GM18867 (cell line): ENCODE data around the gene LPP.
A peak's percentile ranks its signal among the peaks of the same experiment; 100 is the strongest.

Experiments
- ATAC-seq: cut with Tn5 transposase; IDR thresholded peaks from one replicate; pipeline ENCODE4 v1.9.1; 2021; ENCODE audit warnings: mild to moderate bottlenecking, moderate library complexity; ENCODE audit not compliant: unreplicated experiment

Gene LPP

DNA sequence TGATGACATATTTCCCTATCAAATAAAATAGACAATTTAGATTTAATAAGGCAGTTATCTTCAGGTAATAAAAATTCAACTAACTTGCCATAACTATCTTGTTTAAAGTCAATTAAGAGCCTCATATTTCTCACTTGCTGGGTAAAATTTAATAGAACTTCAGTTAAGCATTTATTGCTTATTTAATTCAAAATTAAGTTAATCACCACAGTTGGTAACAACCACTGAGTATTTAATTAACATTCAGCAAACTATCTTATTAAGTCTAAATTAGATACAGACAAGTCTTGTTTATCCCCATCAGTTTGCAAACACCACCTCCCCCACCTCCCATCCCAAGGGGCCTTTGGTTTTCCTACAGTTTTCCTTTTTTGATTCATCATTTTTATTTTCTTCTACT is 14.7 kb downstream of the LPP start:
- ATAC-seq: no peak

GRCh38 chr3:188169830-188170455 is 16.0 kb downstream of the LPP start:
- ATAC-seq: no peak

- ATAC-seq: no peak
These were observed 16.8 kb downstream of the LPP start for GRCh38 chr3:188170461-188171459.

- ATAC-seq: no peak
These were observed 17.9 kb downstream of the LPP start for GRCh38 chr3:188171682-188172467.

- ATAC-seq: no peak
These were observed 20.5 kb downstream of the LPP start for GRCh38 chr3:188174317-188175044.

DNA sequence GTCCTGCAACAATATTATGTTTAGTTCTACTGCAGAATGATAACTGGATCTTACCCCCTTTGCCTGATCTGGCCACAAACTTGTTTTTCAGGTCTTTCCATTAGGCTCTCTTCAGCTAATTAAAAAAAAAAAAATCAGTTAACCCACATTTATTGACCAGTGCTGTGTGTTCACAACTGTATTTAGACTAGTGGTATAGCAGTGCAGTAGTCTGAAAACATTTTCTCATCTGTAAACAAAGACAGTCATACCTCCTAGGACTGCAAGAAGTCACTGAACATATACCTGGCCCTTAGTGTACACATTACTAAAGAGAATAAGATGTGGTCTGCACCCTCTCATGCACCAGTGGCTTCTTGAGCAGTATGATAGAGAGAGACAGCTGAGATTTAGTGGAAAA is 22.5 kb downstream of the LPP start:
- ATAC-seq: no peak

DNA sequence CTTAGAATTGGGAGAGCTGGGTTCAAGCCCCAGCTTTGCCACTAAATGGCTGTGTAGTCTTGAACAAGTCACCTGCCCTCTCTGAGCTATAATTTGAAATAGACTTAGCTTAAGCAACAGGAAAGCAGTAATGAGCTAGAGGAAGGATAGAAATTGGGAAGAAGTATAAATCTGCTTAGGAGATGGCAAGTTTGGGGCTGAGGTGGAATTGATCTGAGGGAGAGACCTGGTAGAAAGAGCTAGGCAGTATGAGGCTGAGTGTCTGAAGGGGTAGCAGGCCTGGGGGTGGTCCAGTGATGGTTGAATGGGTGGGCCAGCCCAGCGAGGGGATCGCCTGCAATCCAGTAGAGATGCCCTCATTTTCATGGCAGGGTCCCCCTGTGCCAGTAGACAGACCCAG is 22.9 kb downstream of the LPP start:
- ATAC-seq: no peak

GRCh38 chr3:188177721-188178120 is 23.8 kb downstream of the LPP start:
- no peak for ATAC-seq

DNA sequence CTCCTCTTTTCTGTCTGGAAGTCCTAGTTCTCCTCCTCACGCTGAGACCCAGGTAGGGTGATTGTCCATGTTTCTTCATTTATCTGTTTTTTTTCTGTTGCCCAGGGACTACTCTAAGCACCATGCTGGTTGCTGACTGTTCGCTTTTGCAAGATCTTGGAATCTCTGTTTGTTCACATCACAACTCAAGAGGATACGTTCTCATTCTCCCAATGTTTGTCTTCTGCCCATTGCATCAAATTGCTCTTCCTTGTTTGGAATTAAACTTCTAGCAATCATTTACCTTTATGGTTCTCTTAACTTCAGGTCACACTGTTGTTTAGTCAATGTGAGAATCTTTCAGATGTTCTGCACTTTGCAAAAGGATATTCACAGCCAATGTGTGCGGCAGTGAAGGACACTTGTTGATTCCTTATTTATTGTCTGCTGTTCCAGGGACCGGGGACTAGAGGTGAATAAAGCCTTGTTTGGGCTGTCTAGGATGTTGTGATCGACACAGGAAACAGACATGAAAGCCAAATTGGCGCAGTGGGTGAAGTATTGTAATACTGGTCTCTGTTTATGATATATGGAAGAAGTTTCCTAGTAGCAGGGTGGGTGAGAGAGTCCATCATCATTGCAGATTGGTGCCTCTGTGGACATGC is 24.5 kb downstream of the LPP start:
- no peak for ATAC-seq

GRCh38 chr3:188179006-188179966 is 25.3 kb downstream of the LPP start:
- ATAC-seq: no peak

- no peak for ATAC-seq
These were observed 26.2 kb downstream of the LPP start for GRCh38 chr3:188180114-188180513.

GRCh38 chr3:188183452-188183851 is 29.5 kb downstream of the LPP start:
- no peak for ATAC-seq

- ATAC-seq: no peak
These were observed 30.2 kb downstream of the LPP start for GRCh38 chr3:188184160-188184559.

DNA sequence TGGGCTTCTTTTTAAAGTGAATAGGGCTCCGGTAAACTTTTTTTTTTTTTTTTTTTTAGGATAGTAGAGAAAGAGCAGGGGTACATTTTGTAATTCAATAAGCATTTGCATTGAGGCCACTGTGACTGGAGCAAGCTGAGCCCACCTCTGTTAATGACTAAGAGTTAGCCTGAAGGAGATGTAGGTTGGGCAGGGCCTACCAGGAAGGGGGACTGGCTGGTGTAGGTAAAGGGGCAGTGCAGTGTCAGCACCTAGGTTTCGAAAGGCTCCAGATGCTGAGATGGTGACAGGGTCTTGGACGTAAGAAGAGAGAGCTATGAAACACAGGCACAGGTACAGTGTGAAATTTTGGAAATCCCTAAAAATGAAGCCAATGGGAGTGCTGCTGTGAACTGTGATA is 30.7 kb downstream of the LPP start:
- ATAC-seq: no peak

DNA sequence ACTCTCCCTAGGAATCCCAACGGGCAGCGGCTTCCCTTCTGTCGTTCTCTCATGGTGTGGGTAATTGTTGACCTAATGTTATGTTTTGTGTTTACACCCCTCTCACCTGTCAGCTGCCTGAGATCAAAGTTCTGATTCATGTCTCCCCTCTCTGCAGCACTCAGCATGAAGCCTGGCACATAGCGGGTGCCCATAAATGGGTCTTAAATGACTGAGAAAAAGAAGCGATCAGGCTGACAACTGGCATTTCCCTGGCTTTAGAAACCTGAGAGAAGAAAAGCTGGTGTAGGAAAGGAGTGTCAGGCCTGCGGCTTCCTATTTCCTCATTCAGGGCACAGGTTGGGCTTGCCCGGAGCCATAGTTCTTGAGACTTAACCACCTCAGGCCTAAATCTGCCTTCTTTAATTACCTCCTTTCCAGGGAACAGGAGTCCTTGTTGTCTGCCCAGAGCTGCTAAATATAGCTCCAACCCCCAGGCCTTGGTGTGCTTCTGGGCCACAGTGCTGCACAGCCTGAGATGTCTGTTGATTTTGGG is 31.8 kb downstream of the LPP start:
- no peak for ATAC-seq

DNA sequence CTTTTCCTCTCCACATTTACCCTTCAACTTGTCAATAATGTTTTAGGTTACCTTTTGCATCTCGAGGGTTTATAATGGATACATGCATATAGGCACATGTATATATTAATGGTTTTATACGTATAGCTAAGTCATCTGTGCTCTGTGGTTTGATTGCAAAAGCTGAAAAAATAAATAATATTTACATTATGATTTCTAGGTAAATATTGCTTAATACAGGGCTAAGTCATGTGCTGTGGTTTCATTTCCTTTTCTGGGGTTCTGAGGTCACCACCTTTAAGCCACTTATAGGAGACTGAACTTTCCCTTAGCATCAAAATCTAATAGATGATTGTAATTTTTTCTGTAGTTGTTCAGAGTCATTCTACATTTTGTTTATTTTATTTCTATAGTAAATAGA is 33.1 kb downstream of the LPP start:
- ATAC-seq: peak; percentile 44

GRCh38 chr3:188188911-188189310 is 35.0 kb downstream of the LPP start:
- no peak for ATAC-seq

- no peak for ATAC-seq
These were observed 37.5 kb downstream of the LPP start for GRCh38 chr3:188191460-188191859.

- no peak for ATAC-seq
These were observed 38.1 kb downstream of the LPP start for GRCh38 chr3:188192034-188192433.
